K562 (cell line): ENCODE results near the gene ARL13B. TPM values are rescaled to one million over a fixed set of nuclear protein-coding genes. Genes with fewer than 3 reads are reported as not detected.

ENCODE experiments used
- ATAC-seq: fragments of 200-7000 bp; cut with Tn5 transposase; 3 replicates; pipeline ENCODE4 v1.9.1; 2020; ENCODE audit warnings: moderate library complexity
- BruUV-seq: library from RNA; stranded (reverse); fragments of 400-500 nt; replicated peaks from 2 replicates; lab custom pipeline; 2021; lab: Mats Ljungman, UMichigan
- CTCF ChIA-PET: fragments of 300-600 bp; formaldehyde crosslinking; extraction: SDS; loops from one replicate; lab custom pipeline; 2021; ENCODE audit warnings: low intra/inter-chr PET ratio; lab: Yijun Ruan, JAX
- POLR2A ChIA-PET: fragments of 300-600, 350-650 bp; sonication (Branson Sonifier 250); formaldehyde crosslinking; extraction: SDS; loops from one replicate; lab custom pipeline; 2021; ENCODE audit warnings: antibody characterized with exemption, inconsistent platforms; lab: Yijun Ruan, JAX
- DNase-seq, 4 experiments: peaks; one replicate each; pipeline versions ENCODE4 v3.0.0 to v3.0.0-alpha.2; 2011 to 2018; ENCODE audit warnings: low spot score in 3 of 4, mixed read lengths in 3 of 4; ENCODE audit errors: extremely low read depth in 1 of 4
- FAIRE-seq: peaks from 2 replicates; lab custom pipeline; 2011; peaks lifted over from hg19 to GRCh38; lab: Jason Lieb, UNC
- H2AFZ ChIP-seq: 2 replicates; pipeline ENCODE4 v1.6.0; 2011; ENCODE audit warnings: low read depth, low read length, control low read depth, inconsistent platforms
- H3K27ac ChIP-seq: fragments of 200-600 bp; 3 replicates; pipeline ENCODE4 v1.8.0; 2011; ENCODE audit warnings: low read depth, mild to moderate bottlenecking, control low read depth, inconsistent platforms, low read length, moderate library complexity, mixed read lengths; ENCODE audit errors: extremely low read depth
- H3K27me3 ChIP-seq, 2 experiments: fragments of 300-600 bp in 1 of 2; 2 replicates in 1 of 2; 3 replicates in 1 of 2; pipeline versions ENCODE4 v1.6.0 to v1.8.0; 2011; ENCODE audit warnings: inconsistent platforms in 2 of 2, low read length in 2 of 2, mild to moderate bottlenecking in 1 of 2, mixed read lengths in 1 of 2, moderate library complexity in 1 of 2; ENCODE audit not compliant: control insufficient read depth in 2 of 2, insufficient read depth in 2 of 2
- H3K36me3 ChIP-seq: fragments of 300-600 bp; 3 replicates; pipeline ENCODE4 v1.8.0; 2011; ENCODE audit warnings: mild to moderate bottlenecking, low read length, inconsistent platforms; ENCODE audit not compliant: control insufficient read depth, insufficient read depth
- H3K4me1 ChIP-seq, 2 experiments: fragments of 200-600 bp in 1 of 2; replicated peaks in 1 of 2; 2 replicates in 1 of 2; 3 replicates in 1 of 2; pipeline versions ENCODE4 v1.5.1 to v1.8.0; 2011; ENCODE audit warnings: inconsistent platforms in 2 of 2, low read length in 2 of 2, mild to moderate bottlenecking in 1 of 2, mixed read lengths in 1 of 2, moderate library complexity in 1 of 2; ENCODE audit not compliant: control insufficient read depth in 2 of 2, insufficient read depth in 2 of 2
- H3K4me2 ChIP-seq: 2 replicates; pipeline ENCODE4 v1.6.1; 2011; ENCODE audit warnings: low read length, control low read depth, inconsistent platforms, mixed read lengths; ENCODE audit not compliant: insufficient read depth
- H3K4me3 ChIP-seq: fragments of 200-600 bp; sonication (generic), shearing (Covaris generic); 2 replicates; pipeline ENCODE4 v1.5.1; 2016; ENCODE audit warnings: control low read depth, inconsistent platforms
- H3K79me2 ChIP-seq: fragments of 200-600 bp; 3 replicates; pipeline ENCODE4 v1.8.0; 2011; ENCODE audit warnings: low read length, inconsistent platforms; ENCODE audit not compliant: control insufficient read depth, insufficient read depth
- H3K9ac ChIP-seq, 2 experiments: 2 replicates each; pipeline versions ENCODE4 v1.6.0 to v1.6.1; 2011; ENCODE audit warnings: low read depth in 2 of 2, low read length in 2 of 2, control low read depth in 1 of 2, inconsistent platforms in 1 of 2, mild to moderate bottlenecking in 1 of 2, mixed read lengths in 1 of 2; ENCODE audit not compliant: insufficient read depth in 1 of 2
- H3K9me1 ChIP-seq: one replicate; pipeline ENCODE4 v1.6.0; 2011; ENCODE audit warnings: inconsistent platforms, mild to moderate bottlenecking, low read length, moderate library complexity; ENCODE audit not compliant: control insufficient read depth, insufficient read depth
- H3K9me3 ChIP-seq: replicated peaks from 2 replicates; pipeline ENCODE4 v1.5.1; 2011; ENCODE audit warnings: low read depth, low read length, inconsistent platforms; ENCODE audit not compliant: control insufficient read depth, insufficient read depth
- H4K20me1 ChIP-seq: replicated peaks from 2 replicates; pipeline ENCODE4 v1.6.1; 2011; ENCODE audit warnings: low read length, inconsistent platforms, mixed read lengths; ENCODE audit not compliant: control insufficient read depth, insufficient read depth
- BDP1 ChIP-seq: IDR thresholded peaks from 3 replicates; pipeline ENCODE4 v1.6.1; 2011; ENCODE audit not compliant: insufficient read length, insufficient read depth
- DIDO1 ChIP-seq: fragments of 450-650 bp; IDR thresholded peaks from 2 replicates; pipeline ENCODE4 v1.6.1; 2016; ENCODE audit warnings: low read depth, missing biosample characterization, missing genetic modification characterization
- HOXB6 ChIP-seq: fragments of 250-450 bp; sonication (Bioruptor Pico); IDR thresholded peaks from 2 replicates; pipeline ENCODE4 v1.5.1; 2022; ENCODE audit warnings: mild to moderate bottlenecking, borderline replicate concordance
- MTA1 ChIP-seq: fragments of 450-650 bp; IDR thresholded peaks from 2 replicates; pipeline ENCODE4 v1.6.1; 2017; ENCODE audit warnings: borderline replicate concordance
- MTA2 ChIP-seq: fragments of 450-650 bp; IDR thresholded peaks from 2 replicates; pipeline ENCODE4 v1.6.1; 2016; ENCODE audit warnings: low read depth
- SRSF1 ChIP-seq: fragments of 200-400 bp; formaldehyde crosslinking; IDR thresholded peaks from 2 replicates; pipeline ENCODE4 v1.6.1; 2017; ENCODE audit warnings: mild to moderate bottlenecking, low read depth, low read length, moderate library complexity
- ZNF124 ChIP-seq: sonication (generic); formaldehyde crosslinking; IDR thresholded peaks from 2 replicates; pipeline ENCODE4 v1.8.1; 2022; ENCODE audit warnings: missing genetic modification reagents
- ZNF41 ChIP-seq: fragments of 250-450 bp; sonication (Bioruptor Pico); conservative IDR thresholded peaks from 2 replicates; pipeline ENCODE4 v1.4.0; 2020; ENCODE audit warnings: mild to moderate bottlenecking
- WGBS: fragments of 100-300 bp; shearing (Covaris generic); methylation state at CpG from one replicate; pipeline ENCODE4 v1.1.6; 2016; ENCODE audit warnings: low coverage, mixed read lengths; ENCODE audit not compliant: insufficient coverage; ENCODE audit errors: missing lambda C conversion rate; 5-methylcytosine and 5-hydroxymethylcytosine counted together
- in situ Hi-C: fragments of 300-500 bp; cut with MboI; formaldehyde crosslinking; loops from 4 replicates; pipeline ENCODE4 v1.15.0; 2018; ENCODE audit warnings: inconsistent platforms, mixed read lengths
- intact Hi-C: fragments of 100-400 bp; cut with micrococcal nuclease; formaldehyde crosslinking; loops from 2 replicates; pipeline ENCODE4 v1.14.2; 2022
- polyA plus RNA-seq, 8 experiments: library from polyadenylated mRNA; depleted of rRNA in 4 of 8; stranded (reverse) in 5 of 8; unstranded in 3 of 8; fragments of >200 nt; fragmentation: Nextera tagmentation in 2 of 8; fragmentation: Illumina TruSeq in 1 of 8; extraction: Ambion mirVana in 2 of 8; extraction: Trizol in 1 of 8; gene quantifications; 2 replicates each; pipeline versions ENCODE4 v1.2.1 to v1.2.3, GENCODE V29; 2011 to 2014; ENCODE audit warnings: inconsistent platforms in 1 of 8, missing spikeins in 1 of 8
- total RNA-seq, 7 experiments: library from RNA; depleted of rRNA in 6 of 7; stranded (reverse); fragments of >200 nt in 6 of 7; fragmentation: Illumina TruSeq in 2 of 7; extraction: Trizol in 2 of 7; gene quantifications; 2 replicates each; pipeline versions ENCODE4 v1.2.1 to v1.2.3, GENCODE V29; 2011 to 2021; ENCODE audit warnings: low replicate concordance in 1 of 7
- TF ChIP-seq, protein P1 (sequence below): fragments of 250-450 bp; sonication (Bioruptor Pico); IDR thresholded peaks from 2 replicates; pipeline ENCODE4 v1.5.0; 2021; ENCODE audit warnings: mild to moderate bottlenecking, borderline replicate concordance
- TF ChIP-seq, protein P2 (sequence below), 2 experiments: fragments of 450-650 bp in 1 of 2; sonication (generic) in 1 of 2; formaldehyde crosslinking in 1 of 2; IDR thresholded peaks in 1 of 2; conservative IDR thresholded peaks in 1 of 2; 2 replicates each; pipeline versions ENCODE4 v1.6.1 to v1.8.1; 2016 to 2023; ENCODE audit warnings: mild to moderate bottlenecking in 2 of 2, moderate library complexity in 2 of 2, inconsistent platforms in 1 of 2, missing genetic modification reagents in 1 of 2

Gene ARL13B
- total and polyA plus RNA-seq, 9 of the 15 experiments (the other 6 are each of a cell fraction or from before 2014, with no cell fraction given) = 4.1 to 16.9 (median 12.2) TPM

DNA sequence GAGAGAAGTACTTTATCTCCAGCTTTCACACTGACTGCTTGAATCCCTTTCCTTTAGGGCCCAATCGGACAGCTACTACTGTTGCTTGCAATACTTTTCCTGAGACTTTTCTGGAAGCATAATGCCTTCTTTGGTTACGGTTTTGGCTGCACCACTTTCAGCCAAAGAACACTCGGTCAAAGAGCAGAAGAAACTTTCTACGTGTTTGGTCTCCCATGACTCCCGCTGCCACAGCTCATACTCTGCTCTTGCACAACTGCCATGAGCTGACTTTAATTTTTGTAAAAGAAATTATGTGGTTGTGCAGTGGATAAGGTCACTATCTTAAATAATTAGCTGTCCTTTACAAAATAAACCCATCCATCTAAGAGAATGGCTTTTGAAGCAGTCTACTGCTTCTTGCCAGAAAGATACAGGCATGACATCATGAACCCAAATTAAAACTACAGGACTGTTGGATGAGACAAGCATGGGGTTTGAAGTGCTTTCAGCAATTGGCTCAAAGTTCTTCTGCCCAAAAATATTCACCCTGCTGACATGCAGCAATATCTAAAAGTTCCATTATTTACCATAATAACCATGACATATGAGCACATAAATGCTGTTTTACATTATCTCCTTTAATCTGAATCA is 48.2 kb upstream of the ARL13B start:
- Histone ChIP-seq H4K20me1 (no peaks in the 10 kb centered on the region), H2AFZ (no peak overlapping the region), H3K9me3 (no peaks in the 10 kb centered on the region), H3K4me3 (no peak overlapping the region), H3K4me1 (peaks cover 0 to 5% of the 10 kb centered on the region in 2 experiments; a peak in 1 of 5 replicates), H3K27ac (no peak overlapping the region), H3K36me3 (no peaks in the 10 kb centered on the region), H3K27me3 (no peaks in the 10 kb centered on the region), H3K4me2 (no peak overlapping the region), H3K79me2 (no peaks in the 10 kb centered on the region), H3K9ac (no peak overlapping the region), H3K9me1 (no peaks in the 10 kb centered on the region)
- no peak for TF ChIP-seq ZNF41 (CRISPR knock-in tag)
- TF ChIP-seq ZNF124 (CRISPR knock-in tag) = no peak
- TF ChIP-seq MTA2 = no peak
- TF ChIP-seq MTA1 = no peak
- no peak for TF ChIP-seq BDP1
- ATAC-seq = no peak
- no peak for FAIRE-seq
- ChIA-PET POLR2A (no interaction called here), CTCF (no interaction called here)
- no TSS peak for BruUV-seq
- WGBS = 62% methylated on average over 5 of the region's 5 CpGs
- DNase-seq = no peak
- in situ Hi-C loops = no loop called here
- intact Hi-C loops = no loop called here

DNA sequence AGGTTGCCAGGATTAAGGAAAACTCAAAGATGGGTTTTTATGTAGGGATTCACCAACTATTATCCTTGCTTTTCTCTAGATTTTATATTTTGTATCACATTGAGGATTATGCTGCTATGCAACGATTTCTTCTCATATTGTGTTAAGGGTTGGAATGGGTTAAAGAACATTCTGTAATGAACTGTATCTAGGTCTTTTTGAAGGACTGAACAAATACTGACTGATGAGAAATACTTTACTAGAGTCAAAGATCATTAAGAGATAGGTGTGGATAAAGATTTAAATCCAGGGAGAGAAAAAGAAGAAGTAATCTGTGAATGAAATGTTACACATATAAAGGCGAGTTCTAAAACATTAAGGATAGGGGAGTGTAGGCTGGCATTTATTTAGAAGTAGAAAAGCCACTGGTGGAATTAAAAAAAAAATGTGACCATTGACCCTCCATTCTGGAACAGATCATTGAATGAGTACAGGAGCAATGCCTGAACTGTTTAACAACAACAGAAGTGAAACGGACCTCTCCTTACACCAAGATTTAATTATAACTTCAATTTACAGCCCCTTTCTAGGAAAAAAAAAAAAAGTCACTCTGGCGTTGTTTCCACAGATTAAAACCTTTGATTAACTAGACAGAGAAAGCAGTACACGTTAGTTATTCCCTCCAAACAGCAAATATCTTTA is 45.4 kb upstream of the ARL13B start:
- Histone ChIP-seq H3K79me2 (no peaks in the 10 kb centered on the region), H3K36me3 (no peaks in the 10 kb centered on the region), H3K9me1 (no peaks in the 10 kb centered on the region), H3K9me3 (no peaks in the 10 kb centered on the region), H3K9ac (no peak overlapping the region), H2AFZ (no peak overlapping the region), H4K20me1 (no peaks in the 10 kb centered on the region), H3K4me1 (peaks cover 0 to 5% of the 10 kb centered on the region in 2 experiments; a peak in 1 of 5 replicates), H3K4me2 (0 out of 2 replicates have a peak overlapping the region, but pooled peaks have one; percentile 7), H3K27me3 (no peaks in the 10 kb centered on the region), H3K4me3 (no peak overlapping the region), H3K27ac (no peak overlapping the region)
- CTCF ChIA-PET = no interaction called here
- BruUV-seq = no TSS peak
- in situ Hi-C loops (no loop called here), intact Hi-C loops (no loop called here)
- DNase-seq (no peak), FAIRE-seq (no peak), ATAC-seq (no peak)
- POLR2A ChIA-PET = no interaction called here
- 13% methylated on average over 5 of the region's 5 CpGs for WGBS
- TF ChIP-seq, protein P1, sequence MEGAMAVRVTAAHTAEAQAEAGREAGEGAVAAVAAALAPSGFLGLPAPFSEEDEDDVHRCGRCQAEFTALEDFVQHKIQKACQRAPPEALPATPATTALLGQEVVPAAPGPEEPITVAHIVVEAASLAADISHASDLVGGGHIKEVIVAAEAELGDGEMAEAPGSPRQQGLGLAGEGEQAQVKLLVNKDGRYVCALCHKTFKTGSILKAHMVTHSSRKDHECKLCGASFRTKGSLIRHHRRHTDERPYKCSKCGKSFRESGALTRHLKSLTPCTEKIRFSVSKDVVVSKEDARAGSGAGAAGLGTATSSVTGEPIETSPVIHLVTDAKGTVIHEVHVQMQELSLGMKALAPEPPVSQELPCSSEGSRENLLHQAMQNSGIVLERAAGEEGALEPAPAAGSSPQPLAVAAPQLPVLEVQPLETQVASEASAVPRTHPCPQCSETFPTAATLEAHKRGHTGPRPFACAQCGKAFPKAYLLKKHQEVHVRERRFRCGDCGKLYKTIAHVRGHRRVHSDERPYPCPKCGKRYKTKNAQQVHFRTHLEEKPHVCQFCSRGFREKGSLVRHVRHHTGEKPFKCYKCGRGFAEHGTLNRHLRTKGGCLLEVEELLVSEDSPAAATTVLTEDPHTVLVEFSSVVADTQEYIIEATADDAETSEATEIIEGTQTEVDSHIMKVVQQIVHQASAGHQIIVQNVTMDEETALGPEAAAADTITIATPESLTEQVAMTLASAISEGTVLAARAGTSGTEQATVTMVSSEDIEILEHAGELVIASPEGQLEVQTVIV (CRISPR knock-in tag) = no peak
- no peak for TF ChIP-seq DIDO1 (tag)
- no peak for TF ChIP-seq HOXB6 (CRISPR knock-in tag)
- no peak for TF ChIP-seq SRSF1
- TF ChIP-seq, protein P2, sequence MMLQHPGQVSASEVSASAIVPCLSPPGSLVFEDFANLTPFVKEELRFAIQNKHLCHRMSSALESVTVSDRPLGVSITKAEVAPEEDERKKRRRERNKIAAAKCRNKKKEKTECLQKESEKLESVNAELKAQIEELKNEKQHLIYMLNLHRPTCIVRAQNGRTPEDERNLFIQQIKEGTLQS (IDR thresholded peaks at IDR 0.05) = no peak
- TF ChIP-seq, protein P2 (CRISPR knock-in tag; conservative IDR thresholded peaks at IDR 0.05) = no peak
